NB4 (cell line): ENCODE results near the gene HCRTR1.

ENCODE experiments used
- DNase-seq: peaks from one replicate; pipeline ENCODE4 v3.0.0; 2010; ENCODE audit warnings: low read depth
- H3K4me3 ChIP-seq: one replicate; pipeline ENCODE4 v1.5.1; 2011; ENCODE audit warnings: mild to moderate bottlenecking, low read depth, low read length, moderate library complexity
- MYC ChIP-seq: IDR thresholded peaks from 2 replicates; pipeline ENCODE4 v1.6.1; 2011; ENCODE audit warnings: low read depth, low read length
- POLR2A ChIP-seq: IDR thresholded peaks from 2 replicates; pipeline ENCODE4 v1.6.1; 2011; ENCODE audit warnings: mild to moderate bottlenecking; ENCODE audit not compliant: insufficient read length; ENCODE audit errors: extremely low read depth
- TF ChIP-seq, protein P1 (sequence below): IDR thresholded peaks from 2 replicates; pipeline ENCODE4 v1.6.1; 2011; ENCODE audit warnings: low read depth, low read length
- TF ChIP-seq, protein P2 (sequence below): IDR thresholded peaks from one replicate; pipeline ENCODE4 v1.5.1; 2012; ENCODE audit warnings: low read depth, low read length

HCRTR1 gene

GRCh38 chr1:31655104-31655503 lies 37.6 kb downstream of the HCRTR1 start:
- no peak overlapping the region for H3K4me3 ChIP-seq
- TF ChIP-seq, protein P1, sequence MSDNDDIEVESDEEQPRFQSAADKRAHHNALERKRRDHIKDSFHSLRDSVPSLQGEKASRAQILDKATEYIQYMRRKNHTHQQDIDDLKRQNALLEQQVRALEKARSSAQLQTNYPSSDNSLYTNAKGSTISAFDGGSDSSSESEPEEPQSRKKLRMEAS, result no peak
- TF ChIP-seq, protein P2, sequence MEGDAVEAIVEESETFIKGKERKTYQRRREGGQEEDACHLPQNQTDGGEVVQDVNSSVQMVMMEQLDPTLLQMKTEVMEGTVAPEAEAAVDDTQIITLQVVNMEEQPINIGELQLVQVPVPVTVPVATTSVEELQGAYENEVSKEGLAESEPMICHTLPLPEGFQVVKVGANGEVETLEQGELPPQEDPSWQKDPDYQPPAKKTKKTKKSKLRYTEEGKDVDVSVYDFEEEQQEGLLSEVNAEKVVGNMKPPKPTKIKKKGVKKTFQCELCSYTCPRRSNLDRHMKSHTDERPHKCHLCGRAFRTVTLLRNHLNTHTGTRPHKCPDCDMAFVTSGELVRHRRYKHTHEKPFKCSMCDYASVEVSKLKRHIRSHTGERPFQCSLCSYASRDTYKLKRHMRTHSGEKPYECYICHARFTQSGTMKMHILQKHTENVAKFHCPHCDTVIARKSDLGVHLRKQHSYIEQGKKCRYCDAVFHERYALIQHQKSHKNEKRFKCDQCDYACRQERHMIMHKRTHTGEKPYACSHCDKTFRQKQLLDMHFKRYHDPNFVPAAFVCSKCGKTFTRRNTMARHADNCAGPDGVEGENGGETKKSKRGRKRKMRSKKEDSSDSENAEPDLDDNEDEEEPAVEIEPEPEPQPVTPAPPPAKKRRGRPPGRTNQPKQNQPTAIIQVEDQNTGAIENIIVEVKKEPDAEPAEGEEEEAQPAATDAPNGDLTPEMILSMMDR, result no peak
- no peak for TF ChIP-seq MYC
- no peak for TF ChIP-seq POLR2A

GRCh38 chr1:31655756-31656155 lies 38.3 kb downstream of the HCRTR1 start:
- TF ChIP-seq, protein P1, result no peak
- no peak for TF ChIP-seq POLR2A
- TF ChIP-seq, protein P2, result no peak
- TF ChIP-seq MYC, result no peak
- H3K4me3 ChIP-seq, result no peak overlapping the region
- no peak for DNase-seq

More at GRCh38 chr1:31655104-31655503, 37.6 kb downstream of the HCRTR1 start:
- no peak for DNase-seq

DNA sequence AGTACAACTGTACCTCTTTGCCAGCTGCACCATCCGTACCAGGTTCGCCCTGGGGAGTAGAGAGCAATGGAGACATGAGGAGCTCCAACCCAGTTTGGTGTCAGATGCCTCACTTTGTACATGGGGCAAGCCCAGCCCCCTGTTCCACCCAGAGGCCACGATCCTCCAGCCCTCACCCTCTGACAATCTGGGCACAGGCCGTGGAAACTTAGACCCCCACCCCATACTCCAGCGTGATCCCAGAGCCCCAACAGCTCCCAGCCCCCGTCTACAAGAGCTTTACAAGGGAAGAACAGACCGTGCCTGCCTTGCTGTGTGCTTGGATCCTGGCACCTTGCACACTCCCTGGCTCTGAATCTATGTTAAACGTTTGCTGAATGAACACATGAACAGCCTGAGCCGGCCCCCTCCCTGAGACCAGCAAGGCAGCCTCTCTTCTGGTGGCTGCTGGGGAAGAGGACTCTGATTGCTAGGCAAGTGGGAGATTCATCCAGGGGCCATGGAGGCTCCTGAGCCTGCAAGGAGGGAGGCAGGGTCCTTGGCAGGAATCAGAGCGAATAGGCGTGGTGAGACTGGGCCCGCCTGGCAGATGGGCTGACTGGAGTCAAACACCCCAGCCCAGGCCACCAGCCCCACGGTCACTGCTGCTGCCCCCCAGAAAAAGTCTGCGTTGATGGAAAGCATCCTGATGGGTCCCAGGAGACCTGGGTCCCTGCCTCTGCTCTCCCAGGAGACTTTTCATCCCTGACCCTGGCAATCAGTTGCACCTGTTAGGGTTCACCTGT lies 39.7 kb downstream of the HCRTR1 start:
- TF ChIP-seq, protein P1, result no peak
- TF ChIP-seq MYC (no peak), POLR2A (no peak)
- TF ChIP-seq, protein P2, result no peak
- no peak overlapping the region for H3K4me3 ChIP-seq
- no peak for DNase-seq

GRCh38 chr1:31657972-31658510 lies 40.6 kb downstream of the HCRTR1 start:
- TF ChIP-seq, protein P2, result no peak
- TF ChIP-seq MYC (no peak), POLR2A (no peak)
- TF ChIP-seq, protein P1, result no peak

DNA sequence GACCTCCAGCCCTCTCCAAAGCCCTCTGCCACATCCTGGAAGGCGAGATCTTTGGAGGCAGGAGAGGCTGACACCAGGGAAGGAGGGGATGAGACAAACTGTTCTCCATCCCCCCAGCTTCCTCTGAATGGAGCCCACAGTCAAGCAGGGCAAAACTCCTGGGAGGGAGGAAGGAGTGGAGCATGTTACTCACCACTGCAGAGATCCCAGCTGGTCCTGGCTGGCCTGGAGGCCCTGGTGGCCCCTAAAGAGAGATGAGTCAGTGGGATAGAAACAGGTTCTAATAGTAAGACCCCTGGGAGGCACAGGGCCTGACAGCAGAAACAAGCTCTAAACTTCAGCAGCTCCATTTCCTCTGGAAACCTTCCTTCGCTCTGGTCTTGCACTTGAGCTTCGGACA lies 41.2 kb downstream of the HCRTR1 start:
- TF ChIP-seq, protein P1, result no peak
- no peak for TF ChIP-seq MYC
- TF ChIP-seq POLR2A, result no peak
- TF ChIP-seq, protein P2, result no peak
- no peak for DNase-seq
- no peak overlapping the region for H3K4me3 ChIP-seq

More at GRCh38 chr1:31657972-31658510, 40.6 kb downstream of the HCRTR1 start:
- DNase-seq, result peak; percentile 39
- H3K4me3 ChIP-seq, result no peak overlapping the region
